PC-3 (cell line): ENCODE measurements around the gene CAPN1.

Experiments used
- CTCF ChIP-seq: fragments of 300-600 bp; sonication (generic); conservative IDR thresholded peaks from 2 replicates; pipeline ENCODE4 v1.5.1; 2017; ENCODE audit warnings: antibody characterized with exemption, low read depth, mild to moderate bottlenecking, low read length
- EZH2 ChIP-seq: fragments of 300-600 bp; sonication (generic); IDR thresholded peaks from one replicate; pipeline ENCODE4 v1.6.1; 2017; ENCODE audit warnings: antibody characterized with exemption, mild to moderate bottlenecking, low read length; ENCODE audit not compliant: unreplicated experiment
- EZH2phosphoT487 ChIP-seq: fragments of 300-600 bp; sonication (generic); IDR thresholded peaks from 2 replicates; pipeline ENCODE4 v1.6.1; 2018; ENCODE audit warnings: mild to moderate bottlenecking, antibody characterized with exemption, low read length, borderline replicate concordance

- no peak for TF ChIP-seq CTCF
- no peak for TF ChIP-seq EZH2phosphoT487
- TF ChIP-seq EZH2 = no peak
These were observed 43.2 kb downstream of the CAPN1 start for GRCh38 chr11:65224930-65225278.
